GM10266 (cell line): ENCODE measurements around the gene DHTKD1.

ENCODE experiments used
- DNase-seq: peaks from one replicate; pipeline ENCODE4 v3.0.0; 2012; ENCODE audit errors: extremely low spot score
- TF ChIP-seq, protein P1 (sequence below): IDR thresholded peaks from 2 replicates; pipeline ENCODE4 v1.5.1; 2012; ENCODE audit warnings: mild to moderate bottlenecking, low read depth; ENCODE audit not compliant: control insufficient read depth, insufficient read depth; ENCODE audit errors: missing control alignments

The DHTKD1 gene, protein sequence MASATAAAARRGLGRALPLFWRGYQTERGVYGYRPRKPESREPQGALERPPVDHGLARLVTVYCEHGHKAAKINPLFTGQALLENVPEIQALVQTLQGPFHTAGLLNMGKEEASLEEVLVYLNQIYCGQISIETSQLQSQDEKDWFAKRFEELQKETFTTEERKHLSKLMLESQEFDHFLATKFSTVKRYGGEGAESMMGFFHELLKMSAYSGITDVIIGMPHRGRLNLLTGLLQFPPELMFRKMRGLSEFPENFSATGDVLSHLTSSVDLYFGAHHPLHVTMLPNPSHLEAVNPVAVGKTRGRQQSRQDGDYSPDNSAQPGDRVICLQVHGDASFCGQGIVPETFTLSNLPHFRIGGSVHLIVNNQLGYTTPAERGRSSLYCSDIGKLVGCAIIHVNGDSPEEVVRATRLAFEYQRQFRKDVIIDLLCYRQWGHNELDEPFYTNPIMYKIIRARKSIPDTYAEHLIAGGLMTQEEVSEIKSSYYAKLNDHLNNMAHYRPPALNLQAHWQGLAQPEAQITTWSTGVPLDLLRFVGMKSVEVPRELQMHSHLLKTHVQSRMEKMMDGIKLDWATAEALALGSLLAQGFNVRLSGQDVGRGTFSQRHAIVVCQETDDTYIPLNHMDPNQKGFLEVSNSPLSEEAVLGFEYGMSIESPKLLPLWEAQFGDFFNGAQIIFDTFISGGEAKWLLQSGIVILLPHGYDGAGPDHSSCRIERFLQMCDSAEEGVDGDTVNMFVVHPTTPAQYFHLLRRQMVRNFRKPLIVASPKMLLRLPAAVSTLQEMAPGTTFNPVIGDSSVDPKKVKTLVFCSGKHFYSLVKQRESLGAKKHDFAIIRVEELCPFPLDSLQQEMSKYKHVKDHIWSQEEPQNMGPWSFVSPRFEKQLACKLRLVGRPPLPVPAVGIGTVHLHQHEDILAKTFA

DNA sequence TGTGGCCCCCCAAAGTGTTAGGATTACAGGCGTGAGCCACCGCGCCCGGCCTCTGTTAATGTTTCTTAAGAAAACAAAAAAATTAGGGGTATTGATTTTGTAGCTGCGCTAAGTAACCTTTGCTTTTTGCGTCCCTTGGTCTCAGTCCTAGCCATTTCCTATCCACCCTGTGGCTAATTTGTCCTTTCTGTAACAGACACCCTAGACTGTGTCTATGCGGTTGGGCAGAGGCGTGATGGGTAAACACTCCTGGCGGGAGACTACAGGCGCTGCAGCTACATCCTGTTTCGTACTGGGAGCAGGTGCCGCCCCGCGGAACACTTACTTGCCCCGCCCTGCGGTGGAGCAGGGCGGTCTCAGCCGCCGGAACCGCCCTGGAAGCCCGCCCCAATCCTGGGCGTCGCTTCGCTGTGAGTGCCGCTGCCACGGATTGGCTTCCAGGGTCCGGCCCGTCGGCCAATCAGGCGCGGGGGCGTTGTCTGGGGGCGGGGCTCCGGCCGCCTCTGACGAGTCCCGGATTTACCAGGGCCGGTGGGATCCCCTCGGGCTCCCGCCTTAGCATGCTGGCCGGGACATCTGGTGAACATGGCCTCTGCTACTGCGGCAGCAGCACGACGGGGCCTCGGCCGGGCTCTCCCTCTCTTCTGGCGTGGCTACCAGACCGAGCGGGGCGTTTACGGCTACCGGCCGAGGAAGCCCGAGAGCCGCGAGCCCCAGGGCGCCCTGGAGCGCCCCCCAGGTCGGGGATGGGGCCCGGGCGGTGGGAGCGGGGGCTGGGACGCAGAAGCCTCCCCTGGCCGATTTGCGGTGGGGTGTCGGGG, at the start of gene DHTKD1:
Gene DHTKD1 (plus strand): TSS at position 506 of the 821 bp plus-strand sequence. CDS start 80 bp downstream, at position 586.
- peak; percentile 97 for DNase-seq
- TF ChIP-seq, protein P1, sequence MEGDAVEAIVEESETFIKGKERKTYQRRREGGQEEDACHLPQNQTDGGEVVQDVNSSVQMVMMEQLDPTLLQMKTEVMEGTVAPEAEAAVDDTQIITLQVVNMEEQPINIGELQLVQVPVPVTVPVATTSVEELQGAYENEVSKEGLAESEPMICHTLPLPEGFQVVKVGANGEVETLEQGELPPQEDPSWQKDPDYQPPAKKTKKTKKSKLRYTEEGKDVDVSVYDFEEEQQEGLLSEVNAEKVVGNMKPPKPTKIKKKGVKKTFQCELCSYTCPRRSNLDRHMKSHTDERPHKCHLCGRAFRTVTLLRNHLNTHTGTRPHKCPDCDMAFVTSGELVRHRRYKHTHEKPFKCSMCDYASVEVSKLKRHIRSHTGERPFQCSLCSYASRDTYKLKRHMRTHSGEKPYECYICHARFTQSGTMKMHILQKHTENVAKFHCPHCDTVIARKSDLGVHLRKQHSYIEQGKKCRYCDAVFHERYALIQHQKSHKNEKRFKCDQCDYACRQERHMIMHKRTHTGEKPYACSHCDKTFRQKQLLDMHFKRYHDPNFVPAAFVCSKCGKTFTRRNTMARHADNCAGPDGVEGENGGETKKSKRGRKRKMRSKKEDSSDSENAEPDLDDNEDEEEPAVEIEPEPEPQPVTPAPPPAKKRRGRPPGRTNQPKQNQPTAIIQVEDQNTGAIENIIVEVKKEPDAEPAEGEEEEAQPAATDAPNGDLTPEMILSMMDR: peak; percentile 4

DNA sequence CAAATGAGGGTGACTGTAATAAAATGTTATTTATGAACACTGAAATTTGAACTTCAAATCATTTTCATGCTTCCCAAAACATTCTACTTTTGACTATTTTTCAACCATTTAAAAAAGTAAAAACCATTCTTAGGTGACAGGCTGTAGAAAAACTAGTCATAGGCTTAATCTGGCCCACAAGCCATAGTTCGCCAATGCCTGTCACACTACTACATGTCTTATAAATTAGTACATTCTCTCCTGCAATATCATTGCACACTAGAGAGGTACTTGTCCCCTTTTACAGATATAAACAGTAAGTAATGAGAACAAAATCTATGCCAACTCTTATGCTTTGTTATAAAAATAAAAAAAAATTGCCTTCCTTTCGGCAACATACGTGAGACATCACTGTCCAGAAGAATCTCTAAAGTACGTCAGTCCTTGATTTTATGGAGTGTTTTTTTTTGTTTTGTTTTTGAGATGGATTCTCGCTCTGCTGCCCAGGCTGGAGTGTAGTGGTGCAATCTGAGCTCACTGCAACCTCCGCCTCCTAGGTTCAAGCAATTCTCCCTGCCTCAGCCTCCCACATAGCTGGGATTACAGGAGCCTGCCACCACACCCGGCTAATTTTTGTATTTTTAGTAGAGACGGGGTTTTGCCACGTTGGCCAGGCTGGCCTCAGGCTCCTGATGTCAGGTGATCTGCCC, 49.3 kb upstream of the DHTKD1 start:
- DNase-seq: no peak
- TF ChIP-seq, protein P1: no peak

GRCh38 chr10:12020574-12020973, 48.2 kb upstream of the DHTKD1 start:
- no peak for DNase-seq
- TF ChIP-seq, protein P1: no peak

GRCh38 chr10:12022580-12023257, 46.0 kb upstream of the DHTKD1 start:
- TF ChIP-seq, protein P1: no peak

GRCh38 chr10:12025591-12025990, 43.2 kb upstream of the DHTKD1 start:
- TF ChIP-seq, protein P1: no peak
- no peak for DNase-seq

More at GRCh38 chr10:12022580-12023257, 46.0 kb upstream of the DHTKD1 start:
- DNase-seq: peak; percentile 11

DNA sequence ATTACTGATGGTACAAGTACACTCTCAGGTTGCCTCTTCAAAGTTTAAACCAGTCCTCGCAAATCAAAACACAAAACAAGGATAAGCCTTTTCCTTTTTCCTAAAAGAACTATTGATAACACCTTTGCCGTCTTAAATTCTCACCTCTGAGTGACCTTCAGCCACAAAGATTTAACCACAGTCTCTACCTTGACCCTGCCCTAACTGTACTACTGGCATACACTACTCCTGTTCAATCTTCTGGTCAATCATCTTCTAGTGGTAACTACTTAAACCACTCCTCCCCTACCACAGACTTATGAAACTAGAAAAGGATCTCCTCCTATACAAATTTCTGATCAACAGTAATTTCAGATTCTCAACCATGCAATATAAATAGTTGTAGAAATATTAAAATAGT, 41.2 kb upstream of the DHTKD1 start:
- no peak for DNase-seq
- TF ChIP-seq, protein P1: no peak
